ENCODE results near the gene GSTA5. TPM values are rescaled to one million over a fixed set of nuclear protein-coding genes. Genes with fewer than 3 reads are reported as not detected.

Gene GSTA5
- total and polyA plus RNA-seq, 2 of the 8 experiments (the other 6 are each of a cell fraction or from before 2014, with no cell fraction given) = not detected

GRCh38 chr6:52808660-52809059, 32.0 kb downstream of the GSTA5 start:
- Histone ChIP-seq H2BK5ac (ENCODE audit: low read depth, low read length) (no peak overlapping the region), H3K18ac (ENCODE audit: extremely low read depth, low read length) (no peak overlapping the region), H3K4me2 (ENCODE audit: insufficient read depth in 1 of 2, low read depth in 2 of 2, low read length in 2 of 2) (no peak overlapping the region), H3K4ac (replicated peaks; ENCODE audit: insufficient read length, low read depth, low read length) (no peak overlapping the region), H2AK5ac (ENCODE audit: low read depth, low read length) (no peak overlapping the region), H3K23ac (ENCODE audit: insufficient read length) (no peak overlapping the region), H3K4me1 (replicated peaks in 1 of 4; ENCODE audit: control insufficient read depth in 3 of 4, insufficient read depth in 4 of 4, low read length in 3 of 4) (no peaks in the 10 kb centered on the region), H3K56ac (replicated peaks; ENCODE audit: insufficient read length, low read depth, low read length) (no peak overlapping the region), H3K27ac (ENCODE audit: low read depth, low read length) (no peak overlapping the region), H2BK20ac (ENCODE audit: low read length) (no peak overlapping the region), H2BK12ac (ENCODE audit: low read depth, low read length) (no peak overlapping the region), H2AFZ (ENCODE audit: low read length) (no peak overlapping the region), H3K27me3 (replicated peaks in 1 of 4; ENCODE audit: control insufficient read depth in 3 of 4, extremely low read depth in 1 of 4, insufficient read depth in 3 of 4, low read length in 3 of 4) (no peaks in the 10 kb centered on the region), H4K5ac (ENCODE audit: insufficient read length, low read depth, low read length) (no peak overlapping the region), H4K91ac (replicated peaks; ENCODE audit: insufficient read length, low read length) (no peak overlapping the region), H3K79me1 (ENCODE audit: low read depth, low read length) (no peaks in the 10 kb centered on the region), H3K9me3 (ENCODE audit: insufficient read depth in 2 of 2, low read depth in 1 of 2, low read length in 1 of 2) (no peaks in the 10 kb centered on the region), H3K14ac (ENCODE audit: insufficient read length) (no peak overlapping the region), H4K8ac (ENCODE audit: extremely low read depth, insufficient read depth, low read length) (no peak overlapping the region), H2BK120ac (replicated peaks; ENCODE audit: low read depth, low read length) (no peak overlapping the region), H2BK15ac (ENCODE audit: low read length) (no peak overlapping the region), H3K9ac (replicated peaks in 1 of 4; ENCODE audit: extremely low read depth in 1 of 4, low read depth in 3 of 4, low read length in 3 of 4) (no peak overlapping the region), H3K36me3 (ENCODE audit: control insufficient read depth in 2 of 4, insufficient read depth in 4 of 4, low read length in 3 of 4) (no peaks in the 10 kb centered on the region), H4K20me1 (replicated peaks in 1 of 2; ENCODE audit: control insufficient read depth in 1 of 2, insufficient read depth in 2 of 2, low read length in 2 of 2) (no peaks in the 10 kb centered on the region), H3K79me2 (ENCODE audit: control insufficient read depth in 1 of 2, insufficient read depth in 2 of 2, low read length in 2 of 2) (no peaks in the 10 kb centered on the region), H3K23me2 (ENCODE audit: low read depth, low read length) (no peaks in the 10 kb centered on the region), H3K4me3 (ENCODE audit: extremely low read depth in 1 of 4, insufficient read depth in 2 of 4, low read depth in 3 of 4, low read length in 4 of 4) (no peak overlapping the region)
- no peak for FAIRE-seq
- ChIA-PET POLR2A (ENCODE audit: partially characterized antibody) (no interaction called here), CTCF (ENCODE audit: partially characterized antibody) (interaction anchor here (1.0 kb wide), 1 partner anchor 145 kb away, joined by 4 read pairs; no protein-coding TSS in a partner anchor)
- DNase-seq (ENCODE audit: low read depth in 1 of 2, low spot score in 2 of 2) = no peak
- 94% methylated on average over 5 of the region's 5 CpGs; no CpG with 5 or more reads in 1 of the 2 experiments for WGBS, 2 experiments (ENCODE audit: extremely low coverage in 1 of 2, insufficient coverage in 1 of 2, insufficient read length in 1 of 2, insufficient replicate concordance in 2 of 2, low coverage in 1 of 2, low lambda C conversion rate in 2 of 2, missing lambda C conversion rate in 1 of 2)
- no peak for TF ChIP-seq ZNF274 (IDR thresholded peaks at IDR 0.05; ENCODE audit: borderline replicate concordance, extremely low read depth, low read length)
- TF ChIP-seq CREB1 (IDR thresholded peaks at IDR 0.05) = no peak
